ENCODE measurements around the gene TFDP2.
A peak's percentile ranks its signal among the peaks of the same experiment; 100 is the strongest.

TFDP2 gene

DNA sequence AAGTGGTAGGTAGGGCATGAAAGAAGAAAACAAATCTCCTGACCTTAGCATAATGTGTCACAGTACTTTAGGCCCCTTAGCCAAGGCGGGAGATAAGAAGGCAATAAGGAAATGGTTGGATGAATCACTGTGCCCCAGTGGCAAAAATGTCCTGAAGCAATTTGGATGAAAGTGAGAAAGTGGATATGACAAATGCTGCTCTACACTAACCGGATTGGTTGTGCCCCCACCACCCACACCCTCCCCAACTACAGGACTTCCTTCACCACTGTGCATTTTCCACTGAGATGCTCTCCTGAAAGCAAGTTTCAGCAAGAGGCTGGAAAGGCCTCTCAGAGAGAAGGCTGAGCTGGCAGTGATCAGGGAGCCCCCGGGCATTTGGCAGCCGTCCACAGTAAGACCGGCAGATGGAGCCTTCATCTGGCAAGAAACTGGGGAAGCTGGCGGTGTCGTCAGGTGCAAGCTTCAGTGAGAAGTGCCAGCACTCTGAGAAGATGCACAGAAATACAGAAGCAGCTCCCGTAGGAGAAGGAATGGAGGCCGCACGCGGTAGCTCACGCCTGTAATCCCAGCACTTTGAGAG lies 209.1 kb downstream of the TFDP2 start:
- H2BK15ac ChIP-seq (ENCODE audit: low read depth, poor library complexity, severe bottlenecking) = no peak overlapping the region
- H4K91ac ChIP-seq (ENCODE audit: low read length) = no peak overlapping the region
- H2BK120ac ChIP-seq (ENCODE audit: low read depth, low read length) = no peak overlapping the region
- peaks cover 3% of the 10 kb centered on the region for H3K4me1 ChIP-seq (ENCODE audit: control insufficient read depth, insufficient read depth, low read depth, low read length)
- peak overlapping the region in 1 of 2 experiments; percentile 14 for H3K4ac ChIP-seq (ENCODE audit: low read depth in 1 of 2, low read length in 2 of 2)
- no peak overlapping the region for H3K4me3 ChIP-seq (ENCODE audit: insufficient read depth in 1 of 2, low read depth in 1 of 2, low read length in 2 of 2)
- no peaks in the 10 kb centered on the region for H3K9me3 ChIP-seq (ENCODE audit: control insufficient read depth, low read length)
- H3K27me3 ChIP-seq (ENCODE audit: control insufficient read depth in 1 of 2, insufficient read depth in 1 of 2, low read length in 2 of 2) = no peaks in the 10 kb centered on the region
- H3K4me2 ChIP-seq (ENCODE audit: low read length, poor library complexity, severe bottlenecking) = no peak overlapping the region
- peak; percentile 69 for DNase-seq
- H3K18ac ChIP-seq (ENCODE audit: low read depth in 1 of 2, low read length in 2 of 2) = no peak overlapping the region
- no peak overlapping the region for H2AFZ ChIP-seq (ENCODE audit: low read depth, low read length)
- H3K27ac ChIP-seq (ENCODE audit: low read length, poor library complexity, severe bottlenecking) = no peak overlapping the region
- peaks cover 0 to 1% of the 10 kb centered on the region in 2 experiments for H3K36me3 ChIP-seq (ENCODE audit: control insufficient read depth in 1 of 2, insufficient read depth in 2 of 2, low read depth in 1 of 2, low read length in 2 of 2)
- H2BK12ac ChIP-seq (ENCODE audit: low read length in 2 of 2) = no peak overlapping the region
- no peak overlapping the region for H4K8ac ChIP-seq (ENCODE audit: low read length)
- H3K14ac ChIP-seq (ENCODE audit: low read length in 2 of 2) = no peak overlapping the region
- H3K79me1 ChIP-seq (replicated peaks; ENCODE audit: low read length, poor library complexity, severe bottlenecking) = no peaks in the 10 kb centered on the region
- H2AK5ac ChIP-seq (ENCODE audit: low read length, severe bottlenecking) = no peak overlapping the region
- no peak overlapping the region for H3K9ac ChIP-seq (ENCODE audit: low read length)
- 68% methylated on average over 11 of the region's 12 CpGs for WGBS
- H2BK5ac ChIP-seq (ENCODE audit: low read depth, low read length, poor library complexity, severe bottlenecking) = no peak overlapping the region
- no peak overlapping the region for H3K23ac ChIP-seq (ENCODE audit: low read length in 2 of 2)

DNA sequence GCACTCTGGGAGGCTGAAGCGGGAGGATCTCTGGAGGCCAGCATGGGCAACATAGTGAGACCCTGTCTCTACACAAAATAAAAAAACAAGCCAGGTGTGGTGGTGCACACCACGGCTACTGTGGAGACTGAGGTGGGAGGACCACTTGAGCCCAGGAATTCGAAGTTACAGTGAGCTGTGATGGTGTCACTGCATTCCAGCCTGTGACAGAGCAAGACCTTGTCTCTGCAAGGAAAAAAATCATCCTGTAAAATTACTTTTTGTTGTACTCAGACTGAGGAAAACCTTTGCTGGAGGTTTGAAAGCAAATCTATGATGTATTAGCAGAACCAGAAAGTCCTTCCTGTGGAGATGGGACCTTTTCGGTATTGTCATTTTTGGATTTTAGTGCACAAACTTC lies 209.6 kb downstream of the TFDP2 start:
- WGBS = 74% methylated on average over 4 of the region's 4 CpGs
- no peak overlapping the region for H2BK5ac ChIP-seq (ENCODE audit: low read depth, low read length, poor library complexity, severe bottlenecking)
- H3K9me3 ChIP-seq (ENCODE audit: control insufficient read depth, low read length) = no peaks in the 10 kb centered on the region
- peaks cover 3% of the 10 kb centered on the region for H3K4me1 ChIP-seq (ENCODE audit: control insufficient read depth, insufficient read depth, low read depth, low read length)
- H3K36me3 ChIP-seq (ENCODE audit: control insufficient read depth in 1 of 2, insufficient read depth in 2 of 2, low read depth in 1 of 2, low read length in 2 of 2) = no peaks in the 10 kb centered on the region
- no peak overlapping the region for H3K4me2 ChIP-seq (ENCODE audit: low read length, poor library complexity, severe bottlenecking)
- H3K4me3 ChIP-seq (ENCODE audit: insufficient read depth in 1 of 2, low read depth in 1 of 2, low read length in 2 of 2) = no peak overlapping the region
- H4K8ac ChIP-seq (ENCODE audit: low read length) = no peak overlapping the region
- no peak overlapping the region for H2BK15ac ChIP-seq (ENCODE audit: low read depth, poor library complexity, severe bottlenecking)
- H2BK120ac ChIP-seq (ENCODE audit: low read depth, low read length) = no peak overlapping the region
- no peaks in the 10 kb centered on the region for H3K79me1 ChIP-seq (replicated peaks; ENCODE audit: low read length, poor library complexity, severe bottlenecking)
- no peak overlapping the region for H3K18ac ChIP-seq (ENCODE audit: low read depth in 1 of 2, low read length in 2 of 2)
- no peak for DNase-seq
- no peak overlapping the region for H2AK5ac ChIP-seq (ENCODE audit: low read length, severe bottlenecking)
- no peaks in the 10 kb centered on the region for H3K27me3 ChIP-seq (ENCODE audit: control insufficient read depth in 1 of 2, insufficient read depth in 1 of 2, low read length in 2 of 2)
- no peak overlapping the region for H3K23ac ChIP-seq (ENCODE audit: low read length in 2 of 2)
- no peak overlapping the region for H3K9ac ChIP-seq (ENCODE audit: low read length)
- H2BK12ac ChIP-seq (ENCODE audit: low read length in 2 of 2) = no peak overlapping the region
- H2AFZ ChIP-seq (ENCODE audit: low read depth, low read length) = no peak overlapping the region
- no peak overlapping the region for H3K4ac ChIP-seq (ENCODE audit: low read depth in 1 of 2, low read length in 2 of 2)
- H4K91ac ChIP-seq (ENCODE audit: low read length) = no peak overlapping the region
- H3K27ac ChIP-seq (ENCODE audit: low read length, poor library complexity, severe bottlenecking) = no peak overlapping the region
- H3K14ac ChIP-seq (ENCODE audit: low read length in 2 of 2) = no peak overlapping the region

DNA sequence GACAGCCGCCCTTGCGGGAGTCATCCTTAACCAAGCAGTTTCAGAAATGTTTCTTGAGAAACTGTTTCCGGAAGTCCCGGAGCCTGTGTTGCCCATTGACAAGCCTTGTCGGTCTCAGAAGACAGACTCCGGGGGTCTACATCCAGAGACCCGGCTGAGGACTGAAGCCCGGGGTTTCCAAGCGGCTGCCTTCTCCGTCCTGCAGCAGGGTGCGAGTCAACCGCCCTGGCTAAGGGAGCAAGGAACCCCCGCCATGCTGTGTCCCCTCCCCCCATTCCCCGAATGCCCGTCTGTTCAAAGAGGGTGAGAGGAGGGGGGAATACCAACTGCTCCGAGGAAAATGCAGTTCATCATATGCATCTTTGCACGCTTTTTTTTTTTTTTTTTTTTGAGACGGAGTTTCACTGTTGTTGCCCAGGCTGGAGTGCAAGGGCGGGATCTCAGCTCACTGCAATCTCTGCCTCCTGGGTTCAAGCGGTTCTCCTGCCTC lies 211.3 kb downstream of the TFDP2 start:
- no peak overlapping the region for H3K27ac ChIP-seq (ENCODE audit: low read length, poor library complexity, severe bottlenecking)
- H3K79me1 ChIP-seq (replicated peaks; ENCODE audit: low read length, poor library complexity, severe bottlenecking) = no peaks in the 10 kb centered on the region
- H3K23ac ChIP-seq (ENCODE audit: low read length in 2 of 2) = no peak overlapping the region
- H4K91ac ChIP-seq (ENCODE audit: low read length) = no peak overlapping the region
- H3K4me2 ChIP-seq (ENCODE audit: low read length, poor library complexity, severe bottlenecking) = no peak overlapping the region
- no peak overlapping the region for H3K4me3 ChIP-seq (ENCODE audit: insufficient read depth in 1 of 2, low read depth in 1 of 2, low read length in 2 of 2)
- H2BK12ac ChIP-seq (ENCODE audit: low read length in 2 of 2) = no peak overlapping the region
- H2AFZ ChIP-seq (ENCODE audit: low read depth, low read length) = no peak overlapping the region
- peaks cover 3% of the 10 kb centered on the region for H3K4me1 ChIP-seq (ENCODE audit: control insufficient read depth, insufficient read depth, low read depth, low read length)
- H2BK120ac ChIP-seq (ENCODE audit: low read depth, low read length) = no peak overlapping the region
- no peak overlapping the region for H2AK5ac ChIP-seq (ENCODE audit: low read length, severe bottlenecking)
- H3K9me3 ChIP-seq (ENCODE audit: control insufficient read depth, low read length) = no peaks in the 10 kb centered on the region
- no peak overlapping the region for H3K14ac ChIP-seq (ENCODE audit: low read length in 2 of 2)
- no peaks in the 10 kb centered on the region for H3K36me3 ChIP-seq (ENCODE audit: control insufficient read depth in 1 of 2, insufficient read depth in 2 of 2, low read depth in 1 of 2, low read length in 2 of 2)
- H2BK15ac ChIP-seq (ENCODE audit: low read depth, poor library complexity, severe bottlenecking) = no peak overlapping the region
- H3K9ac ChIP-seq (ENCODE audit: low read length) = no peak overlapping the region
- H3K18ac ChIP-seq (ENCODE audit: low read depth in 1 of 2, low read length in 2 of 2) = no peak overlapping the region
- WGBS = 92% methylated on average over 19 of the region's 20 CpGs
- H2BK5ac ChIP-seq (ENCODE audit: low read depth, low read length, poor library complexity, severe bottlenecking) = no peak overlapping the region
- no peak for DNase-seq
- no peaks in the 10 kb centered on the region for H3K27me3 ChIP-seq (ENCODE audit: control insufficient read depth in 1 of 2, insufficient read depth in 1 of 2, low read length in 2 of 2)
- H3K4ac ChIP-seq (ENCODE audit: low read depth in 1 of 2, low read length in 2 of 2) = no peak overlapping the region
- no peak overlapping the region for H4K8ac ChIP-seq (ENCODE audit: low read length)

DNA sequence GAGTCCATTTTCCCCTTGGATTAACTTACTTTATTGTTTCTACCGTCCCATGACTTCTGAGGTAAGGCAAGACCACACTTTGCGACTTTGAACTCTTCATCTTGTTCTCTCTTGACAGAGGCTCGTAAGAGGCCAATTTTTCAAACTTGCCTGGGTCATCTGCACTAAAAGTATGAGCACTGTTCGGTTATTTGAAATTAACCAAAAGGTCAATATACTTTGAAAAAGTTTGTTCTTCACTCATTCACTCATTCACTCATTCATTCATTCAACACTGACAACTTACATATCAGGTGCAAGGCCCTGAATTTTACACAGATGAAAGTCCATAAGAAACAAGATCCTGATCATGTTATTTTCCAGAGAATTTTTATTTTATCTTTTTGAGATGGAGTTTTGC lies 215.0 kb downstream of the TFDP2 start:
- no peak overlapping the region for H2AFZ ChIP-seq (ENCODE audit: low read depth, low read length)
- H2BK120ac ChIP-seq (ENCODE audit: low read depth, low read length) = no peak overlapping the region
- no peak overlapping the region for H3K18ac ChIP-seq (ENCODE audit: low read depth in 1 of 2, low read length in 2 of 2)
- no peak overlapping the region for H3K9ac ChIP-seq (ENCODE audit: low read length)
- no peak overlapping the region for H2BK12ac ChIP-seq (ENCODE audit: low read length in 2 of 2)
- H3K27me3 ChIP-seq (ENCODE audit: control insufficient read depth in 1 of 2, insufficient read depth in 1 of 2, low read length in 2 of 2) = no peaks in the 10 kb centered on the region
- no peak overlapping the region for H4K91ac ChIP-seq (ENCODE audit: low read length)
- peaks cover under 1% of the 10 kb centered on the region for H3K79me1 ChIP-seq (replicated peaks; ENCODE audit: low read length, poor library complexity, severe bottlenecking)
- no peak overlapping the region for H4K8ac ChIP-seq (ENCODE audit: low read length)
- no peak overlapping the region for H3K4me2 ChIP-seq (ENCODE audit: low read length, poor library complexity, severe bottlenecking)
- H2BK5ac ChIP-seq (ENCODE audit: low read depth, low read length, poor library complexity, severe bottlenecking) = no peak overlapping the region
- H2AK5ac ChIP-seq (ENCODE audit: low read length, severe bottlenecking) = no peak overlapping the region
- no peak overlapping the region for H3K27ac ChIP-seq (ENCODE audit: low read length, poor library complexity, severe bottlenecking)
- no peak overlapping the region for H3K23ac ChIP-seq (ENCODE audit: low read length in 2 of 2)
- WGBS = 91% methylated on average over 4 of the region's 4 CpGs
- H3K4me1 ChIP-seq (ENCODE audit: control insufficient read depth, insufficient read depth, low read depth, low read length) = peaks cover under 1% of the 10 kb centered on the region
- no peak overlapping the region for H2BK15ac ChIP-seq (ENCODE audit: low read depth, poor library complexity, severe bottlenecking)
- no peak for DNase-seq
- no peaks in the 10 kb centered on the region for H3K9me3 ChIP-seq (ENCODE audit: control insufficient read depth, low read length)
- H3K36me3 ChIP-seq (ENCODE audit: control insufficient read depth in 1 of 2, insufficient read depth in 2 of 2, low read depth in 1 of 2, low read length in 2 of 2) = peaks cover 0 to 5% of the 10 kb centered on the region in 2 experiments
- H3K4me3 ChIP-seq (ENCODE audit: insufficient read depth in 1 of 2, low read depth in 1 of 2, low read length in 2 of 2) = no peak overlapping the region
- no peak overlapping the region for H3K4ac ChIP-seq (ENCODE audit: low read depth in 1 of 2, low read length in 2 of 2)
- H3K14ac ChIP-seq (ENCODE audit: low read length in 2 of 2) = no peak overlapping the region
